Measurements from ENCODE around the gene RELA. TPM values are rescaled to one million over a fixed set of nuclear protein-coding genes. Genes with fewer than 3 reads are reported as not detected.
"Not testable (repeated sequence)": the region's sequence is repeated elsewhere in the genome, so short reads cannot be mapped to it uniquely, and the experiment has no call there.

Gene RELA
- total RNA-seq, 2 experiments from 2014 or later, result 91.2 to 102 TPM

DNA sequence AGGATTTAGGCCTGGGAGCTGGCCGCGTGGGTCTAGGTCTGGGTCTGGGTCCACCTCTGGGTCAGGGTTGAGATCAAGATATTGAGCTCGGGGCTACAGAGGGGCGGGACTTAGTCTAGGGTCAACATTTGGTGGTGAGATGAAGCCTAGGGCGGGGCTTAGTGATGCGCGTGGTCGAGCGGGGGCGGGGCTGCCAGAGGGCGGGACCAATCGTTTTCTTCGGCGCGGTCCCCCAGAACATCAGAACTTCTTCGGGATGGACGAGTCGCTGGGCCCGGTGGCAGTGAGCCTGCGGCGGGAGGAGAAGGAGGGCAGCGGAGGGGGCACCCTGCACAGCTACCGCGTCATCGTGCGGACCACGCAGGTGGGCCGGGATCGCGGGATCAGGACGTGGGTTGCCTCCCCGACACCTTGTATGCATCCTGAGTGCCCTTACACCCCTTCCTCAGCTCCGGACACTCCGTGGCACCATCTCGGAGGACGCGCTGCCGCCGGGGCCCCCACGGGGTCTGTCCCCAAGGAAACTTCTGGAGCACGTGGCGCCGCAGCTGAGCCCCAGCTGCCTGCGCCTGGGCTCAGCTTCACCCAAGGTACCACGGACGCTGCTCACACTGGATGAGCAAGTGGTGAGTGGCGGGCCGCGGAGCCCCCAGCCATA lies 20.6 kb downstream of the RELA start:
- ChIA-PET CTCF (interaction anchor here (1.0 to 1.2 kb wide), 2 partner anchors 10 to 69 kb away, joined by 3 to 4 read pairs; no protein-coding TSS in a partner anchor), POLR2A (interaction anchor here (1.3 to 8.9 kb wide), 4 partner anchors 11 to 410 kb away, joined by 5 to 187 read pairs (median 46); partner anchors contain the start of genes MAP3K11, PCNX3, RELA and SF3B2)
- peak overlapping the region; percentile 95 for H3K4me3 Mint-ChIP-seq
- H3K27me3 Mint-ChIP-seq, result no peaks in the 10 kb centered on the region
- H3K27ac Mint-ChIP-seq, result peak overlapping the region; percentile 75
- peaks cover 58% of the 10 kb centered on the region for H3K4me1 Mint-ChIP-seq
- no peak for DNase-seq
- peaks cover 64% of the 10 kb centered on the region for H3K36me3 Mint-ChIP-seq (ENCODE audit: low read depth)
- no peaks in the 10 kb centered on the region for H3K9me3 Mint-ChIP-seq

DNA sequence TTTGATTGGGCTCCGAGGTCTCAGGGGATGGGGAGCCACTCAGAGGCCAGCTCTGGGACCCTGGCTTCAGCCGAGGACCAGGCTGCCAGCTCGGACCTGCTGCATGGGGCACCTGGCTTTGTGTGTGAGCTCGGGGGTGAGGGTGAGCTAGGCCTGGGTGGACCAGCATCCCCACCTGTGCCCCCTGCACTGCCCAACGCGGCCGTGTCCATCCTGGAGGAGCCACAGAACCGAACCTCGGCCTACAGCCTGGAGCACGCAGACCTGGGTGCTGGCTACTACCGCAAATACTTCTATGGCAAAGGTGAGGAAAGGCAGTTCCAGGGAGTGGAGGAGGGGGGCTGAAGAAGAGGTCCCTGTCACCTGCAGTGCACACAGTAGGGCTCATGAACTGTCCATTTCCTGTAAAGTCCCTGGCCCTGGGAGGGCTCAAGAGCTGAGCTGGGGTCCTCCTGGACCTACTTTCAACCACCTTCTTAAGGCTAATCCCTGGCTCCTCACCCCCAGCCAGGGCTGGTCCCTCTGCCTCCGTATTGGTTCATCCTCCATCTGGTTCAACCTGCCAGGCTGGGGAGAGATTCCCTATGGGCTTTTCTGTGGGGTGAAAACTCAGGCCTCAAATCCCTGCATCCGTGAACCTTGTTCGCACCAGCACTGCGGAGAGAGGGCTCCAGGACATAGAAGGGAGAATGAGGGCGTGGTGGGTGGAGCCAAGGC lies 21.3 kb downstream of the RELA start:
- no peaks in the 10 kb centered on the region for H3K9me3 Mint-ChIP-seq
- no peaks in the 10 kb centered on the region for H3K27me3 Mint-ChIP-seq
- peaks cover 69% of the 10 kb centered on the region for H3K36me3 Mint-ChIP-seq (ENCODE audit: low read depth)
- peak overlapping the region; percentile 95 for H3K4me3 Mint-ChIP-seq
- ChIA-PET CTCF (interaction anchor here (1.0 to 1.8 kb wide), 2 partner anchors 11 to 138 kb away, joined by 3 to 4 read pairs; no protein-coding TSS in a partner anchor), POLR2A (interaction anchor here (0.9 to 8.9 kb wide), 7 partner anchors 12 to 411 kb away, joined by 3 to 187 read pairs (median 5); partner anchors contain the start of genes FAM89B, MAP3K11, PCNX3 and RELA)
- peak overlapping the region; percentile 75 for H3K27ac Mint-ChIP-seq
- no peak for DNase-seq
- H3K4me1 Mint-ChIP-seq, result peaks cover 62% of the 10 kb centered on the region

DNA sequence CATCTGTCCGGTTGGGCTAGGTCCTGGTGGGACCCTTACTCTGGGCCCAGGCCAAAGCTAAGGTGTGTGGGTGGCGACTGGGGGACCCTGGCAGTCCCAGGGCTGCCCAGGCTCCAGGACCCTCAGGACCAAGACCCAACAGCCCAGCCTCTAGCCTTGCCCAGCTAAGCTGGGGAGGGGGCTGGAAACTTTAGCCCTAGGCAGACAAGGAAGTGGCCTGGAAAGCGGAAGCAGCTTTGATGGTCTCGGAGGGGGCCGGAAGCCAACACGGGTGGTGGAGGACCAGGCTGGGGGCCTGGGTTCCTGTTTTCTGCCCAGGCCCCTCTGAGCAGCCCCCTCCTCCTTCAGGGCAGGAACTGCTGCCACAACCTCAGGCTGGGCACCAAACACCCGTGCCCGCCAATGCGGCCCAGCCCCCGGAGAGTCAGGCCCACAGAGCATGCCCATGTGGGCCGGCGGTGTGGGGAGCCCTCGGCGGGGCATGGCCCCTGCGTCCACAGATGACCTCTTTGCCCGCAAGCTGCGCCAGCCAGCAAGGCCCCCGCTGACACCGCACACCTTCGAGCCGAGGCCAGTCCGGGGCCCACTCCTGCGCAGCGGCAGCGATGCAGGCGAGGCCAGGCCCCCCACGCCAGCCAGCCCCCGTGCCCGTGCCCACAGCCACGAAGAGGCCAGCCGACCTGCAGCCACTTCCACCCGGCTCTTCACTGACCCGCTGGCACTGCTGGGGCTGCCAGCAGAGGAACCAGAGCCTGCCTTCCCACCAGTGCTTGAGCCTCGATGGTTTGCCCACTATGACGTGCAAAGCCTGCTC lies 22.0 kb downstream of the RELA start:
- H3K36me3 Mint-ChIP-seq (ENCODE audit: low read depth), result peaks cover 69% of the 10 kb centered on the region
- POLR2A ChIA-PET, result interaction anchor here (0.9 to 8.9 kb wide), 14 partner anchors 13 to 412 kb away, joined by 3 to 187 read pairs (median 8); partner anchors contain the start of genes CCDC85B, FAM89B, KAT5 and MALAT1

DNA sequence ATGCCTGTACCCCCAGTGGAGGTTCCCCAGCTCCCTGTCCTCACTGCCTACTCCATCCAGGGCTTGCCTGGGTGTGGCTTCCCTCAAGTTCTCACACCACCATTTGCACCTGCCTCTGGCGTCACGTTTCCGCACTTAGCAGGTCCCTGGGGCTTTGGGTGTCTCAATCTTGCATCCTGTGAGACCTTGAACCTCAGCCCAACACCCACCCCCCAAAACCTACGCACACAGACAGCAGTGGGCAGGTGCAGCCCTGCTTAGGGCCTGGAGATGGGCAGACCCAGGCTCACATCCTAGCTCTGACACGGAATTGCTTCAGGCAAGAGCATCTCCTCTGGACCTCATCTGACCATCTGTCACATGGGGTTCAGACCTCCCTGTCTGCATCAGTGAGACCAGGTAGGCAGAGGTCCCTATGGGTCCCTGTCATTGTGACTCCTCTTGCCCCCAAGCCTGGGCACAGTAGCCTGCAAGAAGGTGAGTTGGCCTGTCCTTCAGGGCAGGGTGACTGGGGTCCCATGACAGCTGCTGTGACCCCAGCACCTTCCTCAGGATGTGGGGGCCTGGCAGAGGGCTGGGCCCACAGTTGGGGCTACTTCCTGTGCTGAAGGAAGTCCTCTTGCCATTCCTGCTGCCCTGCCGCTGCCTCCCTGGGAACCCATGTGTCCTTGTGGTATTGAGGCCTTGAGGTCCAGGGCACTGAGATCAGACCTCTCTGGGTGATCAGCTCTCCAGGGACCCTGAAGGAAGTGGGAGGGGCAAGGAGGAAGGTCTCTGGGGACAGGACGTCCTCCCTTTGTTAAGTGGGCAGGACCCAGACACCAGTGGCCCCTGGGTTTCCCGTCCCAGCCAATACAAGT lies 22.9 kb downstream of the RELA start:
- ChIA-PET POLR2A (interaction anchor here (0.7 to 8.9 kb wide), 27 partner anchors 9 to 412 kb away, joined by 3 to 187 read pairs (median 4); partner anchors contain the start of genes CCDC85B, EHBP1L1, FAM89B and KAT5), CTCF (interaction anchor here (0.6 to 3.1 kb wide), 8 partner anchors 12 to 179 kb away, joined by 3 to 13 read pairs (median 4); partner anchors contain the start of gene KAT5)
- peaks cover 65% of the 10 kb centered on the region for H3K4me1 Mint-ChIP-seq
- no peaks in the 10 kb centered on the region for H3K9me3 Mint-ChIP-seq
- H3K27me3 Mint-ChIP-seq, result no peaks in the 10 kb centered on the region
- H3K36me3 Mint-ChIP-seq (ENCODE audit: low read depth), result peaks cover 71% of the 10 kb centered on the region
- peak overlapping the region; percentile 97 for H3K27ac Mint-ChIP-seq
- peak overlapping the region; percentile 95 for H3K4me3 Mint-ChIP-seq
- DNase-seq, result peak; percentile 82

More for the DNA sequence above, 22.0 kb downstream of the RELA start:
- Mint-ChIP-seq H3K4me1 (peaks cover 62% of the 10 kb centered on the region), H3K9me3 (no peaks in the 10 kb centered on the region), H3K4me3 (peak overlapping the region; percentile 95), H3K27ac (peak overlapping the region; percentile 97), H3K27me3 (no peaks in the 10 kb centered on the region)
- peak; percentile 59 for DNase-seq
- CTCF ChIA-PET, result interaction anchor here (1.1 to 3.1 kb wide), 3 partner anchors 14 to 139 kb away, joined by 4 to 13 read pairs (median 4); partner anchors contain the start of gene KAT5

DNA sequence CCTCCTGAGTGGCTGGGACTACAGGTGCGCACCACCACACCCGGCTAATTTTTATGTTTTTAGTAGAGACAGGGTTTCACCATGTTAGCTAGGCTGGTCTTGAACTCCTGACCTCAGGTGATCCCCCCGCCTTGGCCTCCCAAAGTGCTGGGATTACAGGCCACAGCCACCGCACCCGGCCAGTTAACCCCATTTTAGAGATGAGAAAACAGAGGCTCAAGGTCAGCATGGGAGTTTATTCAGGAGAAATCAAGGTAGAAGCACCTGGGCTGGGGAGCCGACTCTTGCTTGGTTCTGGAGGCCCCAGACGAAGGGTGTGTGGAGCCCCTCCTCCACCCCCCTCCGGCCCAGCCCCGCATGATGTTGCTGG lies 23.5 kb downstream of the RELA start:
- Mint-ChIP-seq H3K4me1 (peaks cover 67% of the 10 kb centered on the region), H3K36me3 (ENCODE audit: low read depth) (peaks cover 67% of the 10 kb centered on the region), H3K4me3 (peak overlapping the region; percentile 95), H3K27ac (peak overlapping the region; percentile 97)
- not testable (repeated sequence) for H3K9me3 Mint-ChIP-seq, H3K27me3 Mint-ChIP-seq, DNase-seq
- ChIA-PET POLR2A (interaction anchor here (0.7 to 8.9 kb wide), 26 partner anchors 8 to 413 kb away, joined by 3 to 187 read pairs (median 5); partner anchors contain the start of genes BANF1, CCDC85B, EHBP1L1 and KAT5), CTCF (interaction anchor here (0.6 to 3.1 kb wide), 12 partner anchors 12 to 383 kb away, joined by 3 to 13 read pairs (median 5); partner anchors contain the start of genes EHBP1L1, KAT5 and PCNX3)

DNA sequence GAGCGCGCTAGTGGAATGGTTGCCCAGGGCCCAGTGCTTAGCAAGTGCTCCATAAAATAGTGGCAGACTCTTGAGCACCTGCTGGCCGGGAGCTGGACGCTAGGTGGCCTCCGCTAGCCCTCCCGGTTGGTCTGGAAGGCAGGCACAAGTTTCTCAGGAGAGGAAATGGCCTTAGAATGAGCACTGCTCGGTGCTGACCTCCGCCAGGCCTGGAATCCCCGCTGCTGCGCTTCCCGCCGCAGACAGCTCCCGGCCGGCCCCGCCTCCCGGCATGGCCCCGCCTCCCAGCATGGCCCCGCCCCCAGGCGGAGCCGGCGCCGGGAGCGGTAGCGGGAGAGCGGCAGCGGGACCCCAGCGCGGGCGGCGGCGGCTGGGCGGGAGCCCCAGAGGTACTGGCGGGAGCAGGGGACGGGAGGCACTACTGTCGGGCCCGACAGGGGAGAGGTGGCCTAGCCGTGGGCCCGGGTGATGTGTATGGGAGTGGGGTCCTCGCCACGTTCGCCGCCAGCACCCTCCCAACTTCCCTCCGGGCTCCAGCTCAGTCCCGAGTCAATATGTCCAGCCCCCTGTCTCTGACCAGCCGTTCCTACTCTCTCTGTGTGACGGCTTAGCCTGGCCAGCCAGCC lies 24.8 kb downstream of the RELA start, which contains the start of gene SIPA1:
SIPA1 (plus strand) TSS at position 308 of the 626 bp plus-strand sequence. CDS start 2,821 bp downstream, outside the sequence.
- CTCF ChIA-PET, result interaction anchor here (0.6 to 3.1 kb wide), 16 partner anchors 11 to 384 kb away, joined by 3 to 13 read pairs (median 4); partner anchors contain the start of genes EHBP1L1, FAM89B, KAT5 and PCNX3
- POLR2A ChIA-PET, result interaction anchor here (0.7 to 8.9 kb wide), 24 partner anchors 9 to 414 kb away, joined by 3 to 187 read pairs (median 4); partner anchors contain the start of genes BANF1, FAM89B, FRMD8 and KAT5
- H3K36me3 Mint-ChIP-seq (ENCODE audit: low read depth), result peaks cover 60% of the 10 kb centered on the region

DNA sequence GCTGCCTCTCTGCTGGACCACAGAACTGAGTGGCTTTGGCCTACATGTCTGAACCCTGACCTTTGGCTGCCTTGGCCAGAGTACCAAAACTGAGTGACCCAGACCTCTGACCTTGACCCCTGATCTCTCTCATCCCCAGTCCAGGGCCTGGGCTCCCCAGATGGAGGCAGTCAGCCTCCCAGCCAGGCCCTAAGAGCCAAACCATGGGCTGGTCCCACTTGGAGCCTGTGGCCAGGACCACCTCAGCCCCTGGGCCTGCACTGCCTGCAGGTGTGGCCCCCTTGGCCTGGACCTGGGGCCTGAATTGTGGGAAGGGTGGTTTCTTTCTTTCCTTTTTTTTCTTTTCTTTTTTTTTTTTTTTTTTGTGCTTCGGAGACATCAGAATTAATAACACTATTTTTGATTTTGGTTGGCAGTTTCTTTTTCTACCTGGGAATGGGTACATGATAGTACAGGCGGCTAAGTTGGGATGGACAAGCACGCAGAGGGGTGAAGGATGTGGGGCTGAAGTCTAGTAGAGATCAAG lies 25.6 kb downstream of the RELA start:
- POLR2A ChIA-PET, result interaction anchor here (0.6 to 8.9 kb wide), 11 partner anchors 8 to 366 kb away, joined by 3 to 187 read pairs (median 4); partner anchors contain the start of genes BANF1, MAP3K11, NEAT1 and PCNX3
- peaks cover 63% of the 10 kb centered on the region for H3K4me1 Mint-ChIP-seq
- no peaks in the 10 kb centered on the region for H3K9me3 Mint-ChIP-seq

More for the DNA sequence above, 24.8 kb downstream of the RELA start, which contains the start of gene SIPA1:
- peak within 1 kb of the TSS; percentile 97 for H3K27ac Mint-ChIP-seq
- peak within 1 kb of the TSS; percentile 95 for H3K4me3 Mint-ChIP-seq
- DNase-seq, result peak; percentile 69
- H3K27me3 Mint-ChIP-seq, result no peaks in the 10 kb centered on the region
- no peaks in the 10 kb centered on the region for H3K9me3 Mint-ChIP-seq
- H3K4me1 Mint-ChIP-seq, result peaks cover 65% of the 10 kb centered on the region

DNA sequence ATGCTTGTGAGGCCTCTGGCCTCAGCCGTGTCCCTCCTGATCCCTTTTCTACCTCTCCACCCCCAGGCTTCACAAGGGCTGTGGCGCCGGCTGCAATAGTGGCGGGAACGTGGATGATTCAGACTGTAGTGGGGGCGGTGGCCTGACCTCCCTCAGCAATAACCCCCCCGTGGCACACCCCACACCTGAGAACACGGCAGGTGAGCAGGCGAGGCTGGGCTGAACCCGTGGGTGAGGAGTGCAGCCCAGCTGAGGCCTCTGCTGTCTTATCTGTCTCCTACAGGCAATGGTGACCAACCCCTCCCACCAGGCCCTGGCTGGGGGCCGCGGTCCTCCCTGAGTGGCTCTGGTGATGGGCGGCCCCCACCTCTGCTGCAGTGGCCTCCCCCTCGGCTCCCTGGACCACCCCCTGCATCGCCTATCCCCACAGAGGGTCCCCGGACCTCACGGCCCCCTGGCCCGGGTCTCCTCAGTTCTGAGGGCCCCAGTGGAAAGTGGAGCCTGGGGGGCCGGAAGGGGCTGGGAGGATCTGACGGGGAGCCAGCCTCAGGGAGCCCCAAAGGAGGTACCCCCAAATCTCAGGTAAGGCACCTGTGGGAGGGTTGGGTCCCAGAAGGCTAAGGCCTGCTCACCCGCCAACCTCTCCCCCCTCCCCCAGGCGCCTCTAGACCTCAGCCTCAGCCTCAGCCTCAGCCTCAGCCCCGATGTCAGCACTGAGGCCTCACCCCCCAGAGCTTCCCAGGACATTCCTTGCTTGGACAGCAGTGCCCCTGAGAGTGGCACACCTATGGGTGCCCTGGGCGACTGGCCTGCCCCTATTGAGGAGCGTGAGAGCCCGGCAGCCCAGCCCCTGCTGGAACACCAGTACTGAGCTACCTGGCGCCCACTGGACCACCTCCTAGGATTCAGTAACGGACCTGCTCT lies 26.3 kb downstream of the RELA start:
- DNase-seq, result no peak
- peak overlapping the region; percentile 57 for H3K4me3 Mint-ChIP-seq
- ChIA-PET CTCF (interaction anchor here (0.9 kb wide), 1 partner anchor 248 kb away, joined by 3 read pairs; no protein-coding TSS in a partner anchor), POLR2A (interaction anchor here (0.6 to 6.8 kb wide), 3 partner anchors 13 to 31 kb away, joined by 3 to 82 read pairs (median 4); partner anchors contain the start of genes MAP3K11 and PCNX3)
- H3K4me1 Mint-ChIP-seq, result peaks cover 56% of the 10 kb centered on the region
- H3K27me3 Mint-ChIP-seq, result no peaks in the 10 kb centered on the region
- no peaks in the 10 kb centered on the region for H3K9me3 Mint-ChIP-seq
- peaks cover 54% of the 10 kb centered on the region for H3K36me3 Mint-ChIP-seq (ENCODE audit: low read depth)
- peak overlapping the region; percentile 62 for H3K27ac Mint-ChIP-seq

More for the DNA sequence above, 25.6 kb downstream of the RELA start:
- H3K4me3 Mint-ChIP-seq, result peak overlapping the region; percentile 95
- CTCF ChIA-PET, result interaction anchor here (1.0 to 2.2 kb wide), 8 partner anchors 11 to 93 kb away, joined by 3 to 9 read pairs (median 6); partner anchors contain the start of genes EHBP1L1 and FAM89B
- no peaks in the 10 kb centered on the region for H3K27me3 Mint-ChIP-seq
- H3K27ac Mint-ChIP-seq, result peak overlapping the region; percentile 63
- DNase-seq, result no peak
- peaks cover 59% of the 10 kb centered on the region for H3K36me3 Mint-ChIP-seq (ENCODE audit: low read depth)

DNA sequence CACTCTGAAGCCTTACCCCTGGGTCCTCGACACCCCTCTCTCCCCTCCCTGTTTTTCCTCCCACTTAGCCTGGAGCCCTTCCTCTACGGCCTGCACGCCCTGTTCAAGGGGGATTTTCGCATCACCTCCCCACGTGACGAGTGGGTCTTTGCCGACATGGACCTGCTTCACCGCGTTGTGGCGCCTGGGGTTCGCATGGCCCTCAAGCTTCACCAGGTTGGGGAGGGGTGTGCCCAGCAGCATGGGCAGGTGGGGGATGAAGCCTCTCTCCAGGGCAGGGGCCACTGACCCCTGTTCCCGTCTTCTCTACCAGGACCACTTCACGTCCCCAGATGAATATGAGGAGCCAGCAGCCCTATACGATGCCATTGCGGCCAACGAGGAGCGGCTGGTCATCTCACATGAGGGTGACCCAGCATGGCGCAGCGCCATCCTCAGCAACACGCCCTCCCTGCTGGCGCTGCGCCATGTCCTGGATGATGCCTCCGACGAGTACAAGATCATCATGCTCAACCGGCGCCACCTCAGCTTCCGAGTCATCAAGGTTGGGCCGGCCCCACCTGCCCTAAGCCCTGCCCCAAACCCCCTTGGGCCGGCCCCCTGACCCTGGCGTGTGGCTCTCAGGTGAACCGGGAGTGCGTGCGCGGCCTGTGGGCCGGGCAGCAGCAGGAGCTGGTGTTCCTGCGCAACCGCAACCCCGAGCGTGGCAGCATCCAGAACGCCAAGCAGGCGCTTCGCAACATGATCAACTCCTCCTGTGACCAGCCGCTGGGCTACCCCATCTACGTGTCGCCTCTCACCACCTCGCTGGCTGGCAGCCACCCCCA lies 27.6 kb downstream of the RELA start:
- no peaks in the 10 kb centered on the region for H3K27me3 Mint-ChIP-seq
- peak overlapping the region; percentile 74 for H3K27ac Mint-ChIP-seq
- H3K9me3 Mint-ChIP-seq, result no peaks in the 10 kb centered on the region
- ChIA-PET CTCF (interaction anchor here (0.9 kb wide), 1 partner anchor 250 kb away, joined by 3 read pairs; no protein-coding TSS in a partner anchor), POLR2A (interaction anchor here (1.1 kb wide), 1 partner anchor 12 kb away, joined by 4 read pairs; no protein-coding TSS in a partner anchor)
- DNase-seq, result no peak
- no peak overlapping the region for H3K4me3 Mint-ChIP-seq
- H3K4me1 Mint-ChIP-seq, result peaks cover 47% of the 10 kb centered on the region
- peaks cover 49% of the 10 kb centered on the region for H3K36me3 Mint-ChIP-seq (ENCODE audit: low read depth)
